ENCODE measurements around the gene CFAP46. TPM values are rescaled to one million over a fixed set of nuclear protein-coding genes. Genes with fewer than 3 reads are reported as not detected.

CFAP46 gene
- total RNA-seq, 1 donor from 2014 or later, result 1.3 TPM

- Histone ChIP-seq H3K27me3 (ENCODE audit: insufficient read depth, low read length) (peaks cover 4% of the 10 kb centered on the region), H3K36me3 (ENCODE audit: insufficient read depth, low read length) (no peaks in the 10 kb centered on the region), H3K9me3 (ENCODE audit: insufficient read depth, low read depth, low read length) (no peaks in the 10 kb centered on the region), H3K27ac (ENCODE audit: low read depth, low read length) (no peak overlapping the region), H3K9ac (ENCODE audit: low read length) (no peak overlapping the region), H3K79me2 (ENCODE audit: insufficient read depth, low read length) (no peaks in the 10 kb centered on the region), H3K4me2 (ENCODE audit: low read length) (no peak overlapping the region), H3K4me3 (ENCODE audit: insufficient read depth, low read depth, low read length) (no peak overlapping the region), H4K20me1 (ENCODE audit: insufficient read depth, low read length) (no peaks in the 10 kb centered on the region), H2AFZ (ENCODE audit: low read depth, low read length) (no peak overlapping the region), H3K4me1 (ENCODE audit: insufficient read depth, low read length) (no peaks in the 10 kb centered on the region)
- peaks cover 2% of the 10 kb centered on the region for H3K9me3 Mint-ChIP-seq (ENCODE audit: unreplicated experiment)
- H3K27ac Mint-ChIP-seq (ENCODE audit: unreplicated experiment), result no peak overlapping the region
- FAIRE-seq (no peak), DNase-seq (ENCODE audit: low read depth) (no peak)
- no peaks in the 10 kb centered on the region for H3K36me3 Mint-ChIP-seq (ENCODE audit: low read depth, unreplicated experiment)
- H3K4me1 Mint-ChIP-seq (ENCODE audit: low read depth, unreplicated experiment), result no peaks in the 10 kb centered on the region
- TF ChIP-seq EZH2 (IDR thresholded peaks at IDR 0.05; ENCODE audit: insufficient read depth, low read length), result no peak
- no peak for TF ChIP-seq CTCF (IDR thresholded peaks at IDR 0.05; ENCODE audit: insufficient read depth, low read depth, low read length)
- H3K27me3 Mint-ChIP-seq (ENCODE audit: low read depth, unreplicated experiment), result peaks cover 47% of the 10 kb centered on the region
- no peak overlapping the region for H3K4me3 Mint-ChIP-seq (ENCODE audit: unreplicated experiment)
These were observed 57.6 kb downstream of the CFAP46 start for GRCh38 chr10:132884691-132885271.

GRCh38 chr10:132884041-132884440 is 58.3 kb downstream of the CFAP46 start:
- H3K27ac Mint-ChIP-seq (ENCODE audit: unreplicated experiment), result no peak overlapping the region
- H3K4me1 Mint-ChIP-seq (ENCODE audit: low read depth, unreplicated experiment), result no peaks in the 10 kb centered on the region
- H3K27me3 Mint-ChIP-seq (ENCODE audit: low read depth, unreplicated experiment), result peaks cover 46% of the 10 kb centered on the region
- H3K27me3 ChIP-seq (ENCODE audit: insufficient read depth, low read length), result peaks cover 4% of the 10 kb centered on the region
- no peaks in the 10 kb centered on the region for H4K20me1 ChIP-seq (ENCODE audit: insufficient read depth, low read length)
- H3K4me3 Mint-ChIP-seq (ENCODE audit: unreplicated experiment), result no peak overlapping the region
- H3K4me1 ChIP-seq (ENCODE audit: insufficient read depth, low read length), result no peaks in the 10 kb centered on the region
- H3K79me2 ChIP-seq (ENCODE audit: insufficient read depth, low read length), result no peaks in the 10 kb centered on the region
- DNase-seq (ENCODE audit: low read depth) (no peak), FAIRE-seq (no peak)
- no peaks in the 10 kb centered on the region for H3K36me3 Mint-ChIP-seq (ENCODE audit: low read depth, unreplicated experiment)
- no peak overlapping the region for H3K4me3 ChIP-seq (ENCODE audit: insufficient read depth, low read depth, low read length)
- H3K9me3 ChIP-seq (ENCODE audit: insufficient read depth, low read depth, low read length), result no peaks in the 10 kb centered on the region
- H3K36me3 ChIP-seq (ENCODE audit: insufficient read depth, low read length), result no peaks in the 10 kb centered on the region
- H3K9me3 Mint-ChIP-seq (ENCODE audit: unreplicated experiment), result peaks cover 2% of the 10 kb centered on the region
- TF ChIP-seq EZH2 (IDR thresholded peaks at IDR 0.05; ENCODE audit: insufficient read depth, low read length) (no peak), CTCF (IDR thresholded peaks at IDR 0.05; ENCODE audit: insufficient read depth, low read depth, low read length) (no peak)
- no peak overlapping the region for H2AFZ ChIP-seq (ENCODE audit: low read depth, low read length)
- no peak overlapping the region for H3K27ac ChIP-seq (ENCODE audit: low read depth, low read length)
- H3K4me2 ChIP-seq (ENCODE audit: low read length), result no peak overlapping the region
- H3K9ac ChIP-seq (ENCODE audit: low read length), result no peak overlapping the region

- peaks cover 49% of the 10 kb centered on the region for H3K27me3 Mint-ChIP-seq (ENCODE audit: low read depth, unreplicated experiment)
- H3K79me2 ChIP-seq (ENCODE audit: insufficient read depth, low read length), result no peaks in the 10 kb centered on the region
- H3K9me3 Mint-ChIP-seq (ENCODE audit: unreplicated experiment), result no peaks in the 10 kb centered on the region
- no peak overlapping the region for H3K4me3 Mint-ChIP-seq (ENCODE audit: unreplicated experiment)
- no peak overlapping the region for H3K4me3 ChIP-seq (ENCODE audit: insufficient read depth, low read depth, low read length)
- no peaks in the 10 kb centered on the region for H3K36me3 Mint-ChIP-seq (ENCODE audit: low read depth, unreplicated experiment)
- no peaks in the 10 kb centered on the region for H3K4me1 Mint-ChIP-seq (ENCODE audit: low read depth, unreplicated experiment)
- H4K20me1 ChIP-seq (ENCODE audit: insufficient read depth, low read length), result no peaks in the 10 kb centered on the region
- H3K27ac ChIP-seq (ENCODE audit: low read depth, low read length), result no peak overlapping the region
- no peaks in the 10 kb centered on the region for H3K4me1 ChIP-seq (ENCODE audit: insufficient read depth, low read length)
- peaks cover 4% of the 10 kb centered on the region for H3K27me3 ChIP-seq (ENCODE audit: insufficient read depth, low read length)
- no peak overlapping the region for H2AFZ ChIP-seq (ENCODE audit: low read depth, low read length)
- H3K36me3 ChIP-seq (ENCODE audit: insufficient read depth, low read length), result no peaks in the 10 kb centered on the region
- H3K27ac Mint-ChIP-seq (ENCODE audit: unreplicated experiment), result no peak overlapping the region
- no peak overlapping the region for H3K9ac ChIP-seq (ENCODE audit: low read length)
- no peak overlapping the region for H3K4me2 ChIP-seq (ENCODE audit: low read length)
- FAIRE-seq (no peak), DNase-seq (ENCODE audit: low read depth) (no peak)
- TF ChIP-seq CTCF (IDR thresholded peaks at IDR 0.05; ENCODE audit: insufficient read depth, low read depth, low read length), result no peak
- TF ChIP-seq EZH2 (IDR thresholded peaks at IDR 0.05; ENCODE audit: insufficient read depth, low read length), result no peak
- H3K9me3 ChIP-seq (ENCODE audit: insufficient read depth, low read depth, low read length), result no peaks in the 10 kb centered on the region
These were observed 58.9 kb downstream of the CFAP46 start for GRCh38 chr10:132883391-132883881.

All from astrocyte (in vitro differentiated cells and primary cell).